ENCODE data around the gene NUDCD3.

Gene NUDCD3

DNA sequence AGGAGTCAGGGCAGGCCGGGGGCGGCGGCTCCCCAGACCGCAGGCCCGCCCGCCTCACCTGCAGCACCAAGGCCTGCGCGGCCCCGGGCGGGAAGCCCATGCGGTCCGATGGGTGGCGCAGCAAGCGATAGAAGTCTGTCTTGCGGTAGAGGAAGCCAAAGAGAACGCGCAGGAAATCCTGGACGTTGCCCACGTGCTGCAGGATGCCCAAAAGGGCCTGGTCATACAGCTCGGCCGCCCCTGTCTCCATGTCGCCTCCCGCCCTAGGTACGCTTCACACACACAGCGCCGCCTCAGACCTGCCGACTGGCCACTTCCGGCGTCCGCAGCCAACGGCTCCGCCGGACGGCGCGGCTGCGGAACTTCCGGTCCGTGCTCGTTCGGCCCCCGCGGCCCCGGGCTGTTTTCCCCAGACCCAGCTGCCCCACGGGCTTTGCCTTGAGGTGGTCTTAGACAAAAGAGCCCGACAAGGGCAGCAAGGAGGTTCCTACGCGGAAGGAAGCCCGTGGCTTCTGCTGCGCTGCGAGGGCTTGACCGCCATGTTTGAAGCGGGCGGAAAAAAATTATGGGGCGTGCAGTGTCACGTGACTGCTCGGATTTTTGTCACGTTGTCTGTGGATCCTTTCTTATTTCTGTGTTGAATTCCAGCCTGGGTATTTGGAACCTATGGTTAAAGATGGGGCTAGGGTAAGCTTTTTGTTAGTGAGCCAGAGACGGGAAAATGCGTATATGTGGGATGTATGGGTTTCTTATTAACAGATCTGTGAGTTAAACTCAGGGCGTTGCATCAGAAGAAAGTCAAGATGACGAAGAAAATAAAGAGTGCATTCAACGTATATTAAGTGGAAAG lies at the start of gene NUDCD3:
NUDCD3 (minus strand) TSS at position 308 of the 850 bp plus-strand sequence; CDS start at position 250, 58 bp downstream.
- DNase-seq (ENCODE audit: low read depth in 2 of 2) = peak; percentile 63 to 66

DNA sequence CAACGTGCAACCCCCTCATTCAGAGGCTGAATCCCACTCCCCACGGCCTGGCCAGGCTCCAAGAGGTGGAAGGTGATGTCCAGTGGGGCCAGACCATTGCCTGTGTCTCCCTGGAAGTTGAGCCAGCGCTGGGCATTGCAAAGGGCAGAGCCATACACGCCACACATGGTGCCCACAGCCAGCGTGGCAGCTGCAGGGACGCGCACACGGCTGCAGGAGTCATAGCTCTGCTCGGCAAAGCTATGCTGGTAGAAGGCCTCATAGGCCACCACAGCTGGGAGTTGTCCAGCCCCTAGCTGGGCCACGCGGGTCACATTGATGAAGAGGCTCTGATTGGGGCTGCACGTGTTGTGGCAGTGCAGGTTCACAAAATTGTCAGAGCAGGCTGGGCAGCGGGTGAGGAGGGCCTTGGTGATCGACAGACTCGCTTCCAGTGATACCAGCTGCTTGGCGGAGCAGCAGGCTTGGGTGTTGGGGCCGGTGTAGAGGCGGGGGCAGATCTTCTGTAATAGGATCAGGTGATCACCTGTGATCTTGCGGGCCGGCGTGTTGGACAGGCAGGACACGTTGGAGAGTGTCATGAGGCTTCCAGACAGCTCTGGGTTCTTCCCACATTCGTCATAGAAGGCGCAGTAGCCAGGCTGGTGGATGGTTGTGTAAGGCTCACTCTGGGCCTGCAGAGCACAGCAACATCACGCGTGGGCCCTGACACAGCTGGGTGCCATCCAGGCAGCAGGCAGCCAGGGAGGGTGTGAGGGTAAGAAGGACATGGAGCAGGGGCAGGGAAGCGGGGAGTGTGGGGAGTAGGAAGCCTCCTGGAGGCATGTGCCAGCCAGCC lies 49.4 kb upstream of the NUDCD3 start:
- DNase-seq (ENCODE audit: low read depth in 2 of 2) = no peak

DNA sequence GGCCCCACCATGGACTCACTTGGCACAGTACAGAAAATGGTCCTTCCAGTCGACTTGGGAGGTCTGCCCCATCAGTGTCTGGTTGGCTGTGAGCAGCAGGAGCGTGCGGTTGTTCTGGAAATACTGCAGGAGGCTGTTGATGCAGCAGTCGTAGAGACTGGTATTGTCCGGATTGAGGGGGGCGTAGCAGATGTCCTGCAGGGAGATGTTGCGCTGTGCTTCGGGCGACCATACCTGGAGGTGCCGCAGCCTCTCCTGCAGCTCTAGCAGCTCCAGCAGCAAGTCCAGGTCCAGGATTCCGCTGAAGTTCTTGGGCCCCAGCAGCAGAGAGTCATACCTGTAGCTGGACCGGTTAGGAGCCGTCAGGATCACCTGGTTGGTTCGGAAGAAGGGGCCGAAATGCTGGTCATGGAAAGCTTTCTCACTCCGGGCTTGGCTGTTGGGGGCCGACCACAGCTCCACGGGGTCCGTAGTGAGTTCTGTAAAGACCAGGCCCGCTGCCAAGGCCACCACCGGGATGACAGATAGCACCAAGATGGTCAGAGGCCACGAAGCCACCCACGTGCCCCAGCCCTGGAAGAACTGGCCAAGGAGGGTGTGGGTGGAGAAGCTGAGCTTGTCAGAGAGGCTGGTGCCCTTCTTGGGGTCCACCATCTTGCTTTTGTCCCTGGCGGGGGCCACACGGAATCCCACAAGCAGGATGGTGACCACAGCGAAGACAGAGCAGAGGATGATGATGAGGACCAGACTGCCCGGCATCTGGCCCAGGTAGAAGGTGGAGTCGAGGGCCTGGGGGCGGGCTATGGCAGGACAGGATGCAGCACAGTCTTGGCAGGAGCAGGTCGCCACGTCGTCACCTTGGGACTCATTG lies 48.6 kb upstream of the NUDCD3 start:
- no peak for DNase-seq (ENCODE audit: low read depth in 2 of 2)

DNA sequence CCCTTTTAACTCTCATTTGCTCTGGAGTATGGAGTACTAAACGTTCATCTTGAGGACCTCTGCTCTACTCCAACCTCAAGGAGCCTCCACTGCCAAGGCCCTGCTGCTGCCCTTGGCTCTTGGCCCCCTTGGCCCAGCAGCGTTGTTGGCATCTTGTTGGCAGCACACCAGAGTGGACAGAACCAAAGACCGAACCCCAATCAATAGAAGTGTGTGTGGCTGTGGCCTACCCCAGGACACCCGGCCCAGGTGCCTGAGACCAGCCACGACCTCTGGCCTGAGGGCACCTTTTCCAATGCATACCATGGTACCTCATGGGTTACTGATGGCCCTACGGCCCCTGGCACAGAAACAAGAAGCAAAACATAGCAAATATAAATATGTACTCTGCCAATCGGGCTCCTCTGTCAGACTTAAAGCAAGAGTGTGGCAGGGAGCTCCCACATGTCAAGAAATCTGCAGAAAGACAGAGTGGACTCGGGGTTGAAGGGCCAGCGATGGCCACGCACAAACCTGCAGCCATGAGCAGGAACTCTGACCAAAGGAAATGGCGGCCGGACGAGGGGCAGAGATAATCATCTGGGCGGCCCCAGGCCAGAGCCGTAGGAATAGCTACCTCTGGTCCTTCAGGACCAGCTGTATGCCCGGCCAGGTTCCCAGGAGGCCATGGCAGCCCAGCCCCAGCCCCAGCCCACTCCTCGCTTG lies 47.8 kb upstream of the NUDCD3 start:
- DNase-seq (ENCODE audit: low read depth in 2 of 2) = no peak

DNA sequence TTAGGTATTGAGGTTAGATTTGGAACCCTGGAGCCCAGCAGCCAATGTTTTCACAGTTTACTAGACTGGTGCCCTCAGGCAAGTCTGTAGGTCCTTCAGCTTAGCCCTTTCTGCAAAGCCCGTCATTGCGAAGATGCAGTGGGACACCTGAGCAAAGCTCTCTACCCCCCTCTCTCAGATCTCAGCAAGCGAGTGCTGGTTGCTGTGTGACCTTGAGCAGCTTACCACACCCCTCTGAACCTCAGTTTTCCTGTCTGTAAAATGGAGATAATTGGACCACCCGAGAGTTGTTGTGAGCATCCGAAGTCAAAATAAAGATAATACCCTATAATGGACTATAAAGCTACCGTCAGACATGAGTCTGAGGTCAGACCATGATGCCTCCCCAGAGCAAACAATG lies 47.0 kb upstream of the NUDCD3 start:
- no peak for DNase-seq (ENCODE audit: low read depth in 2 of 2)

DNA sequence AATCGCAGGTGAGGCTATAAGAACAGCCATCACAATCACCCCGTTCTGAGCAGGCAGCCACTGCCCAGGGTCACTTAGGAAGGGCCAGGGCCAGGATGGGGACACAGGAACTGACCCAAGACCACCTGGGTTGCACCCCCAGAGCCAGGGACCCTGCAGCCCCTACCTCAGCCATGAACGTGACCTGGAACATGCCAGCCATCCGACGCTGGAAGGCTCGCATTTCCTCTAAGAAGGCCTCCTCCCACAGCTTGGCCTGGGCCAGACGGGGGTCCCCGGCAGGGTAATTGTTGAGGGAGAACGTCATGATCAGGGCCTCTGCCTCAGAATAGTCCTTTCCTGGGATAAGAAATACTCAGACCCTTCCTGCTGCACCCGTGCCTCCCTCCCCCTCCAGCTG lies 45.6 kb upstream of the NUDCD3 start:
- no peak for DNase-seq (ENCODE audit: low read depth in 2 of 2)

DNA sequence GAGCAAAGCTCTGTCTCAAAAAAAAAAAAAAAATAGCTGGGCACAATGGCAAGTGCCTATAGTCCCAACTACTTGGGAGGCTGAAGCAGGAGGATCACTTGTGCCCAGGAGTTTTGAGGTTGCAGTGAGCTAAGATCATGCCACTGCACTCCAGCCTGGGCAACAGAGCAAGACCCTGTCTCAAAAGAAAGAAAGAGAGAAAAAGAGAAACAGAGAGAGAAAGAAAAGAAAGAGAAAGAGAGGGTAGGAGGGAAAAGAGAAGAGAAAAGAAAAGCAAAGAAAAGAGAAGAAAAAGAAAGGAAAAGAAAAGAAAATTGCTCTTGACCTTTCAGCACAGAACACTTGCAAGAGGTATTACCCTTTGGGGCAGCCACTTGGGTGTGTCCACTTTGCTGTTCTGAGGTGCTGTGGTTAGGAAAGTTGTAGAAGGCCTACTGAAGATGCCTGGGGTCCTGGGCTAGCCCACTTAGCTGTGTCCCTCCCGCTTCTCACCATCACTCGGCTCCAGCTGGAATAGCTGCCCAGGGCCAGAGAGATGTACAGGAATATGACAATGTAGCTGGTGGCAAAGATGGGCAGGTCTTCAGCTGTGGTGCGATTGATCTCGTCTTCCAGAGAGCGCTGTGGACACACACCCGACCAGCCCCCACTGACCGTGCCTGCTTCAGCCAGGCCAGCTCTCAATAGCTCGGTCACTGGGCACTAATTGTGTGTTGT lies 45.0 kb upstream of the NUDCD3 start:
- no peak for DNase-seq (ENCODE audit: low read depth in 2 of 2)

DNA sequence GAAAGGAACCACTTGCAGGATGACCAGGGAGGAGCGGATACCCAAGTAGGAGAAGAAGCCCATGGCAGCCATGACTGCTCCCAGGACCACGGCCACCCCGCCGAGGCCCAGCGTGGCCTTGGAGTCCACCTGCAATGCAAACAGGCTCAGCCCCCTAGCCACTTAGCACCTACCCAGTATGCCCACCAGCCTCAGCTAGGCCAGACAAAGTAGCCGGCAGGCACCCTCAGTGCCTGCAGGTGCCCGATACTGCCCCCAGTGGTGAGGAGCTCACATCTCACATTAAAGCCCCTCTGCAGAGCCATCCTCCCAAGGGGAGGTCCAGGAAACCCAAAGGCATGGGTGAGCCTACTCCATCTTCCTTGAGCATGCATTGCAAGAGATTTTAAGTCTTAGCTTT lies 44.0 kb upstream of the NUDCD3 start:
- DNase-seq (ENCODE audit: low read depth in 2 of 2) = peak in 1 of 2 donors; percentile 3

DNA sequence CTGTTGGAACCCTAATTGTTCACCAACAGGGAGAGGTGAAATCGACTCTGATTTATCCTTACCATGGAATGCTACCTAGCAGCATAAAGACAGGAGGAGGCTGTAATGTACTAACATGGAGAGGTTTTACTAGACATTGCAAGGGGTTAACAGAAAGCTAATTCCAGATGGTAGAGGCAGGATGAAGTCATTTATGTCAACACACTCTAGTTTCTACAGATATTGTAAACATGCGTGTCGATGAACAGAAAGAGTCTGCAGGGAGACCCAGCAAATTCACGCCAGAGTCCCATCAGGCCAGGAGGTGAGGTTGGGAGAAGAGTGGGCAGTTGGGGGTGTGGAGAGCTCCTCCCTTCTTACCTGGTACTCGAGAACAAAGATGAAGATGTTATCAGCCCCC lies 43.6 kb upstream of the NUDCD3 start:
- no peak for DNase-seq (ENCODE audit: low read depth in 2 of 2)

DNA sequence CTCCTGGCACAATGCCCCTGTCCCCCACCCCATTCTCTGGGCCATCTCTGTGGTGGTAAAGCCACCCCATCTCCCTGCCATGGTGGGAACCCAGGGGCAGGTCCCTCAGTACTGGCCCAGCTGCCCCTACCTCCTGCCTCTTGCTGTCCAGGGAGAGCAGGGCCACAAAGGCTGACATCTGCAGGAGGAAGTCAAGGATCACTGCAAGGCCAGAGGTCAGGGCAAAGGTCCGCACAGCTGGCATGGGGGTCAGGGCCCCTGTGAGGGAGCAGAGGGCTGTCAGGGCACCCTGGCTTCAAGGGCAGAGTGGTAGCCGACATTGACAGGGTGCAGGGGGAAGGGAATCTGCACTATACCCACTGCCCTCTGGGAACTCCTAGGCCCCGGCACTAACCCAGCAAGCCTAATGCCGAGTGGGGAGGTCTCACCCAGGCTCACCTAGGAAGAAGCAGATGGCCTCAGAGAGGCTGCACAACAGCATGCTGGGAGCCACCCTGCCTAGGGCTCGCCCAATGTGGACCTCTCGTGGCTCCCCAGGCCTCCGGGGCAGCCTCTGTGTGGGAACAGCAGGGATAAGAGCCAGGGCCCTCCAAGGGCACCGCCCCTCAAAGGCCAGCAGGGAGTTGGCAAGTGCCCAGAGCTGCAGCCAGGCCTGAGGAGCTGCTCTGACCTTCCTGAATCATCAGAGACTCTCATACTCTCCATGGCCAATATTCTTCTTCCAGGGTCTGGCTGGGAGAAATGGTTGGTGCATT lies 43.0 kb upstream of the NUDCD3 start:
- DNase-seq (ENCODE audit: low read depth in 2 of 2) = no peak

DNA sequence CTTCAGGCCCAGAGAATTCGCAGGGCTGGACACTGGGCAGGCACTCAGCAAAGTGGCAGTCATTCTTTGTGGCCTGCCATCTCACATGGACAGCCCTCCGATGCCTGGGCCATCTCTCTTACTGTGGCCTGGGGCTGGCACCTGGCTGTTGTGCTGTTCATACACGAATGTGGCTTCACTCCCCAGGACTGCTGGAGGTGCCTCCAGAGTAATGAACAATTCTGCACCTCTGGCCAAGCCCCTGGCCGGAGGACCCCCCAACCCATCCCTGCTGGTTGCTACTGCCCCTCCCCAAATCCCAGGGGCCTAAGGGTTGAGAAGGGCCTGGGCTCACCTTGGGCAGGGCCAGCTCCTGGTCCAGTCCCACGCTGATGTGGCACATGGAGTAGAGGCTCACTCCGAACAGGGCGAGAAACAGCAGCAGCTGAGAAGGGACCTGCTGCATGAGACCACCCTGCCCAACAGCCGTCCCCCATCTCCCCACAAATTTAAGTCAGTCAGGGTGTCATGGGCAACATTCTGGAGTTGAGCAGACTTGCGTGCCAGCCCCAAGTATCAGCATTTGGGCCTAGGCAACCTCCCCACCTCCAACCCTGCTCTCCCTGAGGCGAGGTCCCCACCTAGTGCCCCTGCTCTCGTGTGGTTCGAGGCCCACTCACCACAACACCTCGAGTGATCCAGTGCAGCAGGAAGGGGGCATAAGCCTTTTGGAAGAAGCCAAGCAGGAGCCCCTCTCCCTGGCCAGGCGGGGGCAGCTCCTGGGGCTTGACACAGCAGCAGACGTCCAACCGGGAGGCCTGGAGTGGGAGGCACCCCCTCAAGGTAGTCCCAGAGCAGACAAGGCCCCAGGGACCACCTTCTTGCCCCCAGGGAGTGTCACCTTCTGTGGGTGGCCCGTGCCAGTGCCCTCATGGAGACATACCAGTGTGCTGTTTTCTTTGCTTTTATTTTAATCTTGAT lies 41.2 kb upstream of the NUDCD3 start:
- DNase-seq (ENCODE audit: low read depth in 2 of 2) = no peak

DNA sequence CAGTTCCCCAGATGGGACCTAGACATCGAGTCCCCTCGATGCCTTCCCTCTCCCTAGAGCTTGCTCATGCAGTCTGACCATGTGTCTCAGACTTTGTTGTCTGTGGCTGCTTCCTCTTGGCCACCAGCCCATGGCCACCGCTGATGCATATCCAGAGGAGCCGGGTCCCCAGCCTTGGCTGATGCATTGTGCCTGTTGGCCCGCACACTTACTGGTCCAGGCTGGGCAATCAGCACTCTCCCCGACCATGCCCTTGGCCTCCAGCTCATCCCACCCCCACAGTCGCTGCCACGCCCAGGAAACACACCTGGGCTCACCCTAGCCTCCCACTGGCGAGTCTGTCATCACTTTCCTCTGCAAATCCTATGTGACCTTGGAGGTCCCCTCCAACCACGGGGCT lies 40.5 kb upstream of the NUDCD3 start:
- DNase-seq (ENCODE audit: low read depth in 2 of 2) = no peak

DNA sequence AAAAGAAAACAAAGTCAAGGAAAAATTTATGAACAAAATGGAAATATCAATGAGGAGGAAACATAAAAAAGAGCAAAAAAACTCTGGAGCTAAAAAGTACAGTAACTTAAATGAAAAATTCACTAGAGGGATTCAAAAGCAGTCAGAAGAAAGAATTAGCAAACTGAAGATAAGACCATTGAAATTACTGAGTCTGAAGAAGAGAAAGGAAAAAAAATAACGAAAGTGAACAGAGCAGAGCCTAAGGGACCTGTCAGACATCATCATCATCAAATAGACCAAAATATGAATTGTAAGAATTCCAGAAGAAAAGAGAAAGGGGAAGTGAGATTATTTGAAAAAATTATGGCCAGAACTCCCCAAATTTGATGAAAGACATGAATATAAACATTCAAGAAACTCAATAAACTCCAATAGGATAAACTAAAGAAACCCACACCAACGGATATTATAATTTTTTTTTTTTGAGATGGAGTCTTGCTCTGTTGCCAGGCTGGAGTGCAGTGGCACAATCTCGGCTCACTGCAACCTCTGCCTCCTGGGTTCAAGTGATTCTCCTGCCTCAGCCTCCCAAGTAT lies 34.4 kb upstream of the NUDCD3 start:
- no peak for DNase-seq (ENCODE audit: low read depth in 2 of 2)

DNA sequence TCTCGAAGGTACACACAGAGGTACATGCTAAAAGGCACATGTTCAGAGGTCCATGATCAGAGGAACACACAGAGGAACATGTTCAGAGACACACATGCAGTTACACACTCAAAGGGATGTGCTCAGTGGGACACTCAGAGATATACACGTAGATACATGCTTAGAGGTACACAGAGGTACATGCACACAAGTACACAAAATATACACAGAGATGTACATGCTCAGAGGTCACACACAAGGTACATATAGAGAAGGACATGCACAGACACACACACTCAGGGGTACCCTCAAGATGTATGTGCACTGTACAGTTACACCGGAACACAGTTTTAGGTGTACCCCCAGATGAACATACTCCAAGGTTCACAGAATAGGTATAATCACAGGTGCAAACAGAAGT lies 31.9 kb upstream of the NUDCD3 start:
- no peak for DNase-seq (ENCODE audit: low read depth in 2 of 2)

DNA sequence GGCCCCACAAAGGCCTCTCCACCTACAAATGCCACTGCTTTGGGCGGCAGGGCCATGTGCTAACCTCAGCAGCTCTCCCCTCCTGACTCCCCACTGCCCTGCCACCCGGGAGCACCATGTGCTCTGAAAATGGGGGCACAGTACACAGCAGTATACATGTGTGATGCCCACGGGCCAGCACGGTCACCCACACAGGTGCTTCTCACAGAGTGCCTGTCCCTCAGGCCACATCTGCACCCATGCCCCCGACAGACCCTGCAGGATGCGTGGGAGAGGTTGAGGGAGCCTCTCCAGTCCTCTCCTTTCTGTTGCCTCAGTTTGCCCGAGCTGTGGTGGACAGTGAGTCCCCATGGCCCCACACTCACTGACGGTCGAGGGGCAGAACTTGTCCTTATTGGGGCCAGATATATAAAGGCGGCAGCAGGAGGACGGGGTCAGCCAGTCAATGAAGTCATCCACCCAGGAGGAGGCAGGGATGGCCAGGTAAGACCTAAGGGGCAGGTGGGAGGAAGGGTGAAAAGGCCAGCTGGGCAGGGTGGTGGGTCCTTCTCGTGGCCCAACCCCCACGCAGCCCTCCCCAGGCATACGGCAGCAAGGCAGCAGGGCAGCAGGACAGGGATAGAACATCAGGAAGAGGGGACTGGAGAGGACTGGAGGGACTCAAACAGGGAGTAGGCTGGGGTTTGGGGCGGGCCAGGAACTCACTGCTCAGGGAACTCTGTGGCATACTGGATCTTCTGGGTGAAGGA lies 31.1 kb upstream of the NUDCD3 start:
- no peak for DNase-seq (ENCODE audit: low read depth in 2 of 2)

DNA sequence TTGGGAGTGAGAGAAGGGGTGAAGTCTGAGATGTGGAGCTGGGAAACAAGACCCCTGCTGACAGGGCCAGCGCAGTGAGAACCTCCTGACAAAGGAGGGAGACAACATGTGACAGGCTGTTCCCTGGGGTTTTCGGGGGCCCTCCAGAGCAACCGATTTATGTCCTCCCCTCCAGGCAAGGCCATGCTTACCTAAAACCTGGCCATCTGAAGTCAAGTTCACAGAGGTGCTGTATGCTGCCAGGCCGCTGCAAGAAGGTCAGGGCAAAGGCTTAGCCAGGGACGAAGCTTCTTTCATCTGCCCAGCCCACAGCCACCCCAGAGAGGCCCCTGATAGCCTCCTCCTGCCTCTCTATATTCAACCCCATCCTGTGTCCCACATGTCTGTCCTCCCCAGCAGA lies 30.1 kb upstream of the NUDCD3 start:
- DNase-seq (ENCODE audit: low read depth in 2 of 2) = no peak

DNA sequence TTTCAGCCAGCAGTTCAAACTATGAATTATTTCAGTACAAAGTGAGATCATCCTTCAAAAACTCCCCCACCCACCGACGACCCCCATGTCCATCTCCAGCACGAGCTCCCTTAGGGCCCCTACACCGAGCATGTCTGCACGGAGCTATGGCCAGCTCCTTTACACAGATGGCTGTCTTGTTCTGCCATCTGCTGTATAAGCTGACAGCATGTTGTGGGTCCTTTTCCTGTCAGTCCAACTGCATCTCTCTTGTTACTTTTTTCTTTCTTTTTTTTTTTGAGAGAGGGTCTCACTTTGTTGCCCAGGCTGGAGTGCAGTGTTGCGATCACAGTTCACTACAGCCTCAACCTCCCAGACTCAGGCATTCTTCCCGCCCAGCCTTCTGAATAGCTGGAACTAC lies 29.1 kb upstream of the NUDCD3 start:
- no peak for DNase-seq (ENCODE audit: low read depth in 2 of 2)

DNA sequence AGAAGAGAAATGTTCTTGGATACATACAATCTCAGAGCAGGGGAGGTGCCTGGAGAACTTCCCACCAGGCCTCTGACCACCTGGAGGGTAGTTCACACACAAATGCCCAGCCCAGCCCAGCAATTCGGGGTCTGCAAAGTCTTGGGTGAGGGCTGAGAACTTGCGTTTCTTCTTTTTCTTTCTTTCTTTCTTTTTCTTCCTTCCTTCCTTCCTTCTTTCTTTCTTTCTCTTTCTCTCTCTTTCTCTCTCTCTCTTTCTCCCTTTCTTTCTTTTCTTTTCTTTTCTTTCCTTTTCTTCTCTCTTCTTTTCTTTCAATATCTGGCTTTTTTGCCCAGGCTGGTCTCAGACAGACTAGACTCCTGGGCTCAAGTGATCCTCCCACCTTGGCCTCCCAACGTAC lies 28.3 kb upstream of the NUDCD3 start:
- no peak for DNase-seq (ENCODE audit: low read depth in 2 of 2)

Data from stimulated activated CD8-positive, alpha-beta memory T cell treated with anti-CD3 and anti-CD28 coated beads, Interleukin-7, amount 100 ng/mL, for 1 hour (primary cell).